Stimulated activated CD8-positive, alpha-beta memory T cell treated with anti-CD3 and anti-CD28 coated beads, Interleukin-2, amount 100 ng/mL, for 1 hour (primary cell): ENCODE data around the gene PCSK5.
"Not testable (repeated sequence)": the region's sequence is repeated elsewhere in the genome, so short reads cannot be mapped to it uniquely, and the experiment has no call there.

Experiments
- DNase-seq, 2 donors: peaks; one replicate each; pipeline ENCODE4 v3.0.0-alpha.2; 2020; ENCODE audit warnings: low read depth in 2 of 2

PCSK5 gene

DNA sequence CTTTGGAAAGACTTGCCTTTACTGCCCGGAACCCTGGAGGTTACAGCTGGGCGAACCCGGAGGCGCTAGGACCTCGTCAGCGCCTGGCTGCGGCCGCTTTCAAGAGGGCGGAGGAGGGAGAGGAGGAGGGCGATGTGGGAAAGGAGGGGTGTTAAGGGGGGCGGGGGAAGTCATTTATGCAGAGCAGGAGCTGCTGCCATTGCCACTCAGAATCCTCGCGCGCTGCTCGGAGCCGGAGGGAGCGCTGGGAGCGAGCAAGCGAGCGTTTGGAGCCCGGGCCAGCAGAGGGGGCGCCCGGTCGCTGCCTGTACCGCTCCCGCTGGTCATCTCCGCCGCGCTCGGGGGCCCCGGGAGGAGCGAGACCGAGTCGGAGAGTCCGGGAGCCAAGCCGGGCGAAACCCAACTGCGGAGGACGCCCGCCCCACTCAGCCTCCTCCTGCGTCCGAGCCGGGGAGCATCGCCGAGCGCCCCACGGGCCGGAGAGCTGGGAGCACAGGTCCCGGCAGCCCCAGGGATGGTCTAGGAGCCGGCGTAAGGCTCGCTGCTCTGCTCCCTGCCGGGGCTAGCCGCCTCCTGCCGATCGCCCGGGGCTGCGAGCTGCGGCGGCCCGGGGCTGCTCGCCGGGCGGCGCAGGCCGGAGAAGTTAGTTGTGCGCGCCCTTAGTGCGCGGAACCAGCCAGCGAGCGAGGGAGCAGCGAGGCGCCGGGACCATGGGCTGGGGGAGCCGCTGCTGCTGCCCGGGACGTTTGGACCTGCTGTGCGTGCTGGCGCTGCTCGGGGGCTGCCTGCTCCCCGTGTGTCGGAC is at the start of gene PCSK5:
Gene PCSK5, plus strand, starts transcription at position 202 of the 805 bp plus-strand sequence. Its CDS starts 509 bp downstream, at position 711.
- DNase-seq = peak; percentile 54 to 64

DNA sequence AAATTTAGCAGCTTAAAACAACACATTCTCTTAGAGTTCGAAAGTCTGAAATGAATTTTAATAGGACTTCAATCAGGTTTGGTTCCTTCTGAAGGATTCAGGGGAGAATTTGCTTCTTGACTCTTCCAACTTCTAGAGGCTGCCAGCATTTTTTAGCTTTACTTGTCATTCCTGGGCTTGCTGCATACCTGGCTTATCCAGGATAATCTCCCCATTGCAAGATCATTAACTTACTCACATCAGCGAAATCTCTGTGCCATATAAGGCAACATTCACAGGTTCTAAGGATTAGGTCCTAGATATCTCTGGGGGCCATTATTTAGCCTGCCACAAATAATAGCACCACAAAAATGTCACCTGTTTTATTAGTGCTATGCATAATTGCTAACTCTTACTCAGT is 46.2 kb upstream of the PCSK5 start:
- no peak for DNase-seq

DNA sequence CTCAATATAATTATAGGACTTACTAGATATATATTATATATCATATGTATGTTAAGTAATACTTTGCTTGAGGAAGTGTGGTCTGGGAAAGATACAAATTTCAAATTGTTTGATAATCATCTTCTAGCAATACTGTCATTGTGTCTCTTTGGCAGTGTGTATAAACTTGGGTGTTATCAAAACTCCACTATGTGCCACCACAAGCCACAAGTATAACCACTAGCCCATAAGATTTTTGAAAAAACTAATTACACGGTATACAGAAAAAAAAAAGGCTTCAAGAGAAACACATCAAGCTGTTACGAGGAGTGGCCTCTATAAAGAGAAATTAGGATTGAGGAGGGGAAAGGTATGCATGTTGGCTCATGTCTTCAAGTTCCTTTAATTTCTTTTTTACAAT is 44.7 kb upstream of the PCSK5 start:
- no peak for DNase-seq

DNA sequence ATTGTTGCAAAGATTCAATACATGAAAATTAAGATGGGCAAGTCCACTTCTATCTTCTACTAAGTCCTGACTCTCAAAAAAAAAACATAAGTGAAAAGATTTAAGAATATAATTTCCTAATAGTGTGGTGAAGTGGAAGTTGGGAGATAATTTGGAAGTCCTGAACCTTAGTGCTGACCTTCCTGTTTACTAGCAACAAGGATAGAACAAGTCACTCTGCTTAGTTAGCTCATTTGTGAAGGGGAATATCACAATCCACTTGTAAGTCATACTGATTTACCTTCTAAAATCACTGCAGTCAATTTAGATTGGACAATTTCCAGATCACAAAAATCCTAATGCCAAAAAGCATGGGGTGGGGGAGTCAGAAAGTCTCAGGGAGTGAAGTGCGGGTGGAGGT is 43.4 kb upstream of the PCSK5 start:
- no peak for DNase-seq

DNA sequence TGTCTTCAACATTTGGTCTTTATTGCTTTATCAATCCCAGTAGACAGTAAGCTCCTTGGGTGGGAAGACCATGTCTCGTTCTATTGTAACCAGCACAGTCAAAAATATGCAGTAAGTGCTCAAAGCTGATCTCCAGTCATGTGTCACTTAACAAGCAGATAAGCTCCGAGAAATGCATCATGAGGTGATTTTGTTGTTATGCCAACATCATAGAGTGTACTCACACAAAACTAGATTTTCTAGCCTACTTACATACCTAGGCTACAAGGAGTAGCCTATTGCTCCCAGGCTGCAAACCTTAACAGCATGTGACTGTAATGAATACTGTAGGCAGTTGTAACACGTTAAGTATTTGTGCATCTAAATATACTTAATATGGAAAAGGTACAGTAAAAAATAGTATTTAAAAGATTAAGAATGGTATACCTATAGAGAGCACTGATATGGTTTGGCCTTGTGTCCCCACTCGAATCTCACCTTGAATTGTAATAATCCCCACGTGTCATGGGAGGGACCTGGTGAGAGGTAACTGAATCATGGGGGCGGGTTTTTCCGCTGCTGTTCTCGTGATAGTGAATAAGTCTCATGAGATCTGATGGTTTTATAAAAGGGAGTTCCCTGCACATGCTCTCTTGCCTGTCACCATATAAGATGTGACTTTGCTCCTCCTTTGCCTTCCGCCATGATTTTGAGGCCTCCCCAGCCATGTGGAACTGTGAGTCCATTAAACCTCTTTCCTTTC is 39.8 kb upstream of the PCSK5 start:
- no peak for DNase-seq

DNA sequence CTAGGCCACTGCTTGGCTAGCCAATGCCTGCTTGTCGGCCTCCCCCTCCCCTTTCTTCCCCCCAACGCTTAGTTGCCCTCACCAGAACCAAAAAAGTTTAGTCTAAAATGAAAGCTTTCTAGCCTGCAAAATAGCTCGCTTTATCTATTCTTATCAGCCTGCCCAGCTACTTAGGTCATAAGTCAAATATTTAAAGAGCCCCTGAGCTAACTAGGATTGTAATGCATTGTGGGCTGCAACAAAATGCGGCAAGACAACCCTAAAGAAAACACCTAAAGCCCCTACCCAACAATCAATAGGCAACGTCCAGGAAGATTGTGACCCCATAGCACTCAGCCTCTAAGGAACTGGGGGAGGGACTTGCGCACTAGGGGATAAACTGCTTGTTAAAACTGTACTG is 38.6 kb upstream of the PCSK5 start:
- DNase-seq = no peak

DNA sequence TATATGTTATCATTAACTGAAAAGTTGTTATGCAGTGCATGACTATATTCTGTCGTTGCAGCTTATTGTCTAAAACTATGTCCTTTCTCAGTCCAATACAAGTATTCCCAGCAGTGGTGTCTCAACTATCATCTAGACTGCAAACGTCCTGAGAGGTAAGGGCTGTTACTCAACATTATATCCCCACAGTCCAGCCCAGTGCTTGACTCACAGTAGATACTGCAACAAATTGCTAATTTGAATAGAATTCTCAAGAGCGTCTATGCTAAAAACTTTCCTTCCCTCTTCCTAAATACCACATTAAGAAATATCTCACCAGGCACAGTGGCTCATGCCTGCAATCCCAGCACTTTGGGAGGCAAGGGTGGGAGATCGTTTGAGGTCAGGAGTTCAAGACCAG is 37.7 kb upstream of the PCSK5 start:
- no peak for DNase-seq

DNA sequence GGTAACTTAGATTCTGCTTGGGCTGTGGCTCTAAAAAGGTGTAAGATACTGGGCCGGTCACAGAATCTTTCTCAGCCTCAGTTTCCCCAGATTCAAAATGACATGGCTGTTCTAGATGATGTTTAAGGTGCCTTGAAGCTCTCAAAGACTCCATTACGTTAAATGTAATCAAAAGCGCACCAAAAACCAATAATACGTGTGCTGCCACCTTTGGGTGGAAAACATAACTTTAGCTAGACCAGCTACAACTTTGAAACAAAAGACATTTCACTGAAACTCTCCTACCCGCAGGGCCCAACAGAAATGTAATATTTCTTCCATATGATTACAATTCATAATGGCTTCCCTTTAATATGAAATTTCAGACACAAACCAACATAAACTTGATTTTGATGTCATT is 35.0 kb upstream of the PCSK5 start:
- DNase-seq = no peak

DNA sequence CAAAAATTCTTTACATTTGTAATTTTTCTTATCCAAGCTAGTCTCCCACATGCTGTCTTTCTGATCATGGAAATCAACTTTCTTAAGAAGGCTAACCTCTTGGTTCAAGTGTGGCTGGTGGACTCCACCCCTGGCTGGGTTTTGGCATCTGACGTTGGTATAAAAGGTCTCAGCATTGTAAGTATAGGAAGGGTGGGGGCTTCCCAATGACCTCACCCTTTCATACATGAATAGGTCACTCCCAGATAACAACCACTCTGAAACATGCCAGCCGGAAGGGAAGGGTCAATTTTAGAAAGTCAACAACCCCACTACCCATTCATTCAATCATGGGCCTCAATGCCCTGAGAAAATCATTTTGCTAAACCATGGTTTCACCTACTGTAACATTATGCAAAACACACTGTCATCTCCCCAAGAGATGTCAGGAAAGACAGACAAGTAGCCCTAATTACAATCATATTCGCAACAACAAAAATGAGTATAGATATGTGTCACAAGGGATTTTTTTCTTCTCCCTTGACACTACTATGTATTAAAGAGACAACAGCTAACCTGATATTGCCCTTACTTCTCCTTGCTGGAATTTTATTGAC is 31.9 kb upstream of the PCSK5 start:
- DNase-seq = no peak

DNA sequence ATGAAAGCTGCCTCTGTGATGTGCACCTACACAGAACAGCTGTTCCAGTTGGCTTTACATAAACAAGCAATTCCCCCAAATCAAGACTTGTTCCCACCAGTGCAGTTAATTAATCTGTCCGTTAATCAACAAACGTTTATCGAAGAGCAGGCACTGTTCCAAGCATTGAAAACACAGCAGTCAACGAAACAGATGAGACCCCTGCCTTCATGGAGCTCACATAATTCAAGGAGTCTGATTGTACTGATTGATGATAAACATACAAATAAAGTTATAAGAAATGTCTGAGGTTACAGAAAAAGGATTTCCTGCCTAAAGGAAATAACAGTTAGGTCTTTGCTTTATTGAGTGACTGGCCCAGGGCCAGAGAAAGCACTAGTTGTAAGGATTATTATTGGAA is 26.2 kb upstream of the PCSK5 start:
- DNase-seq = no peak

DNA sequence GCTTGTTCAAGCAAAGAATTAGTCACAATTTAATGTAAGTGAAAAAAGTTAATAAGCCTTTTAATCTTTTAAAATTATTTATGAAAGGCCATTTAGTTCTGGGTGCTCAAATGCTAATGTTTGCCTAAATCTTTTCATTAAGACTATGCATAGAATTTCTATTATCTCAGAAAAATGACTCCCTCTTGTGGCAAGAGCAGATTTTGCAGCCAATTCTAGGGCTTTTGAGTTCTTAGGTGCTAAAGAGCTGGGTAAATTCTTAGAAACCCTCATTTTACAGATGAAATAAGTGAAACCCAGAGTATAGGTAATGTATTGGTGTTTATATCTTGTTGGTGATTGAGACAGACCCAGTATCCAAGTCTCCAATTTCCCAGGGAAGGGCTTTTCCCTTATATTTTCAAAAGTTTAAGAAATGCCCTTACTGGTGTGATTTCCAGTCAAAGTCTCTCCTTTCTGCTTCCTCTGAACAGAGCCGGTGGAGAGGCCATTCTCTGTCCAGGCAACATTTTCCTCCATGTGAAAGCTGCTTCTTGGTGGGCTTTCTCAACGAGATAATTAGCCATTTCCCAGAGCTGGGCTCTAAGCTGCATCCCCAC is 24.1 kb upstream of the PCSK5 start:
- DNase-seq = no peak

DNA sequence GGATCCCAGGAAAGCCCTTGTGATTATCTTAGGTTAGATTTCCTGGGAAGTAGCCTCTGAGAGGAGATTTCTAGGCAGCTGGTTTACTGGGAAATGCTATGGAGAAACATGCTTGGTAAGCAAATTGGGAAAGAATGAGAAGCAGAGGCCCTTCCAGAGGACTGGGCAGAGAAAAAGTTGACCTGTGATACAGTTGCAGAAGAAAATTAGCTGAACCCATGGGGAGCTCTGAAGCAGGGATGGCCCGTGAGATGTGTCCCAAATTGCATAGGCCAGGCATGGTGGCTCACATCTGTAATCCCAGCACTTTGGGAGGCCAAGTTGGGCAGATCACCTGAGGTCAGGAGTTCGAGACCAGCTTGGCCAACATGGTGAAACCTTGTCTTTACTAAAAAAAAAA is 21.9 kb upstream of the PCSK5 start:
- DNase-seq = not testable (repeated sequence)

DNA sequence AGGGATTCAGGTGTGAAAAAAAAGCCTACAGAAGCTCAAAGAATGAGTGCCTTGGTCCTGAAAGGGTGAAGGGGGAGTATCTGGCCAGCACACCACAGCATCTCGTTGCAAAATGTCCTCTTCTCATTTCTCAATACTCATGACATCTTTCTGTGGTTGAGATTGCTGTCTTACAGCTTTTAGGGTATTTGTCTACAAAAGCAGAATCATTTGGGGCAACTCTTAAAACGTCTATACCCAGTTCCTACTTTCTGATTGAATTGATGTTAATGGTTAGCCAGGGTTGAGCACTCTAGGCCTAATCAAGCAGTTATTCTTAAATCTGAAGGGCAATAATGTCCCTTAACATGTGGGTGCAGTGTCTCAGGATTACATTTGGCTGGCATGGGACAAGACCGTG is 21.2 kb upstream of the PCSK5 start:
- DNase-seq = no peak

DNA sequence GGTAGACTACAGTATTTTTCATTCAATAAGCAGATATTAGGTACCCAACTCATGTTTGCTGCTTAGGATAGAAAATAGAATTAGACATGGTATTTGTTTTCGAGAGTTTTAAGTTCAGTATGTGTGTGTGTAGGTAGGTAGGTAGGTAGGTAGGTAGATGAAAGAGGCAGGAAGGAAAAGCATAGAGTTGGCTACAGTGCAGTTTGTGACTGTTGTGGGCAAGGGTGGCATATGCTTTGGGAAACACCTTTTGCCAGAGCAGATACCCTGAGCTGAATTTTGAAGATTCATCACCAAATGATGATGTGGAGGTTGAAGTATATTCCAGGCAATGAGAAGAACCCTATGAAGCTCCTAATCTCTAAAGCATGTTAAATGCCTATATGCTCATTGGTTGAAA is 20.0 kb upstream of the PCSK5 start:
- DNase-seq = no peak

DNA sequence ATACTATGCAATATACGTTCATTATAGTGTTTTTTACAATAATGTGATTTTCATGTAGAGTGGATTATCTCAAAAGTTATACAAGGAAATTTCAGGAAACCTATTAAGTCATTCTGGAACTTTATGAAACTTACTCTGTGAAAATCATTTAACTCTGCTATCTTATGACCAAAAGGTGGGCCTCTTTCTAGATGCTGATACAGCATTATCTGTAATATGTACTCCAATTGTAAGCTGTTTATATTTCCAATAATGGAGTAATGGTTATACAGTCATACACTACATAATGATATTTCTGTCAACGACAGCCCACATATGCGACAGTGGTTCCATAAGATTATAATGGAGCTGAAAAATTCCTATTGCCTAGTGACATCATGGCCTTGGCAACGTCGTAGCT is 18.8 kb upstream of the PCSK5 start:
- no peak for DNase-seq

DNA sequence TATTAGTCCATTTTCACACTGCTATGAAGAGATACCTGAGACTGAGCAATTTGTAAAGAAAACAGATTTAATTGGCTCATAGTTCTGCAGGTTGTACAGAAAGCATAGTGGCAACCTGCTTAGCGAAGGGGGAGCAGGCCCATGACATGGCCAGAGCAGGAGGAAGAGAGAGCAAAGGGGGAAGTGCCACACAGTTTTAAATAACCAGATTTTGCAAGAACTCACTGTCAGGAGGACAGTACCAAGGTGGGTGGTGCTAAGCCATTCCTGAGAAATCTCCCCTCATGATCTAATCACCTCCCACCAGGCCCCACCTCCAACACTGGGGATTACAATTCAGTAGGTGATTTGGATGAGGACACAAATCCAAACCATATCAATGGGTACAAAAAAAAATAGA is 16.8 kb upstream of the PCSK5 start:
- no peak for DNase-seq

DNA sequence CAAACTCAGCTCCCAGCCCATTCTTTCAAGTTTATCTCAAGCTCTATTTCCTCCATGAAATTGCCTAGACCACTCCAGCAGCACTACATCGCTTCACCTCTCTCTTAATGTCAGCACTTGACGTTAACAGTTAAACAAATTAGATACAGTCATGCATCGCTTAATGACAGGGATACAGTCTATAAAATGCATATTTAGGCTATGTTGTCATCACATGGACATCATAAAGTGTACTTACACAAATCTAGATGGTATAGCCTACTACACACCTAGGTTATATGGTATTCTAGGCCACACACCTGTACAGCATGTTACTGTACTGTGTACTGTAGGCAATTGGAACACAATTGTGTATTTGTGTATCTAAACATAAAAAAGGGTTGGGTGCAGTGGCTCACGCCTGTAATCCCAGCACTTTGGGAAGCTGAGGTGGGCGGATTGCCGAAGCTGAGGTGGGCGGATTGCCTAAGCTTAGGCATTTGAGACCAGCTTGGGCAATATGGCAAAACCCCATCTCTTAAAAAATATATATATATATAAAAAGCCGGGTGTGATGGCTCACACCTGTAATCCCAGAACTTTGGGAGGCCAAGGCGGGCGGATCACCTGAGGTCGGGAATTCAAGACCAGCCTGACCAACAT is 13.4 kb upstream of the PCSK5 start:
- DNase-seq = no peak

DNA sequence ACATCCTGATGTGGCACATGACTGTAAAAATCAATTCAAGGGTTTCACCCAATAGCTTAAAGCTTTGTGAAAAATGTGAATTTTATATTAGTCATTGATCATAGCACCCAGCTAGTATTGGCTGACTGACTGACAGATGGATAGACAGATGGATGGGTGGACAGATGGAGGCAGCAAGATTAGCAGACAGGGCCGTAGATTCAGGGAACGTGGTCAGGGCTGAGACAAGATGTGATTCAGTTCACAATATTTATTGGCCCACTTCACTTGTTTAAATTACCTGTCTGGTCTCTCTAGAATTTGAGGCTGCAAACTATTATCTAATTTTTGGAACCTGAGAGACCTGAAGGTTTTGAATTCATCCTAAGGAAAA is 12.0 kb upstream of the PCSK5 start:
- no peak for DNase-seq

DNA sequence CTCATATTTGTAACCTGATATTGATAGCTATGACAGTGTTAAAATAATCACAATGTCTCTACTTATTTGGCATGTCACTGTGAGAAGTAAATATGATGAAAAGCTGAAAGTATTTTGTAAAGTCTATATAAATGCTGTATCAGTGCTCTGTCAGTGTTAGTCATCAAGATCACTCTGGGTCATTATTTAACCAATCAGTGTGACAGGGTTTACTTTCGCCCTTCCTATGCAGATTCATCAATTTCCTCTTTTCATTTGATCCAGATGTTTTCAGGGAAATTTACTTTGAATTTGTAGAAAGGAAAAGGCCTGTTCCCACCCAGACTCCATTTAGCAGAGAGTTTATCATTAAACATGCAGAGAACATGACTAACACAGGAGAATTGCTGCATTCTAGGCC is 9.9 kb upstream of the PCSK5 start:
- DNase-seq = no peak

DNA sequence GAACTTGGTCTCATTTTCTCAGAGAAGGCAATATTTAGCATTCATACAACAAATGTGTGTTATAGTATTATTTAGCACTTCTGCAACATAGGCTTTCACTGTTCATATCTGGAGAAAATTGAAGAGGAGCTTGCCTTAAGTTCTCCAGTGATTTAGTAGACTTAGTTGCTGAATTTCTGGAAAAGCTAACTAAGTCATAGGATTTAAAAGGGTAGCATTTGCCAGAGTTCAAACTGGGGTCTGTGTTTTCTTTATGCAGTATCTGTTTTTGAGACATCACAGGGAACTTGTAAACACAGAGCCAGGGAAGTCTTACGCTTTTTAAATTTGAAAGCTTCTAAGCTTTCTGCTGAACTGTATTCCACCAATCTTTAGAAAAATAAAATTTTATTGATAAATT is 8.7 kb upstream of the PCSK5 start:
- no peak for DNase-seq

DNA sequence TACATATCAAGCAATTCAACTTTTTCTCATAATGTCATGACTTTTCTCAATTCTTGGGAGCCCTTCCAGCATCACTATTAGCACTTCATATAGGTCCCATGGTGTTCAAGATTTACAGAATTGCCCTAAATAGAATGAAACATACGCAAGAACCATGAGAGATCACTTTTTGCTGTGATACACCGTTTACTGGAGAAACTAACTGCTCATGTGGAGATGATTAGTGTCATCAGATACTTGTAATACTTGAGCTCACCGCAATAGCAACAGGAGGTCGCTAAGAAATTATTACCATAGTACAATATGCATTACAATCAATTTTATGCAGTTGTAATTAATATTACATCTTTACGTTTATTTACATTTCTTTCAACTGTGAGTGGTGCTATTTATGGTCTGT is 4.8 kb upstream of the PCSK5 start:
- DNase-seq = no peak

DNA sequence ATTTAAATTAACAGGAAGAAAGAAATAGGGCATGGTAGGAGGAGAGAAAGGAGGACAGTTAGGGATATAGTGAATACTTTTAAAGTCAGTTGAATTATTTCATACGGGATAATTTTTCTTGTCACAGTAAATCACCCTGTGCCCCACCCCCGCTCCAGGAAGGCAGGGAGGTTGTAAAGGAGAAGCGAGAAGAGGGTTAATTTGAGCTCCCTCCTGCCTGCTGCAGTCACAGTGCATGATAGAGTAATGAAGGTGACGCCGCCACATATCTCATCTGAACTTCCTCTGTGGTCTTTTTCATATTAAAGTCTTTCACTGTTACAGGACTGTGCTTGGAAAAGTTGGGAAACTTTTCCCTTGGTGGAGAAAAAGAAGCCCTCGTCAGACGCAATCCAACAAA is 896 bp upstream of the PCSK5 start:
- DNase-seq = no peak
